GM10266 (cell line): ENCODE measurements around the gene CLIC4.
"Not testable (repeated sequence)": the region's sequence is repeated elsewhere in the genome, so short reads cannot be mapped to it uniquely, and the experiment has no call there.

Source experiments
- DNase-seq: peaks from one replicate; pipeline ENCODE4 v3.0.0; 2012; ENCODE audit errors: extremely low spot score
- TF ChIP-seq, protein P1 (sequence below): IDR thresholded peaks from 2 replicates; pipeline ENCODE4 v1.5.1; 2012; ENCODE audit warnings: mild to moderate bottlenecking, low read depth; ENCODE audit not compliant: control insufficient read depth, insufficient read depth; ENCODE audit errors: missing control alignments

The CLIC4 gene

DNA sequence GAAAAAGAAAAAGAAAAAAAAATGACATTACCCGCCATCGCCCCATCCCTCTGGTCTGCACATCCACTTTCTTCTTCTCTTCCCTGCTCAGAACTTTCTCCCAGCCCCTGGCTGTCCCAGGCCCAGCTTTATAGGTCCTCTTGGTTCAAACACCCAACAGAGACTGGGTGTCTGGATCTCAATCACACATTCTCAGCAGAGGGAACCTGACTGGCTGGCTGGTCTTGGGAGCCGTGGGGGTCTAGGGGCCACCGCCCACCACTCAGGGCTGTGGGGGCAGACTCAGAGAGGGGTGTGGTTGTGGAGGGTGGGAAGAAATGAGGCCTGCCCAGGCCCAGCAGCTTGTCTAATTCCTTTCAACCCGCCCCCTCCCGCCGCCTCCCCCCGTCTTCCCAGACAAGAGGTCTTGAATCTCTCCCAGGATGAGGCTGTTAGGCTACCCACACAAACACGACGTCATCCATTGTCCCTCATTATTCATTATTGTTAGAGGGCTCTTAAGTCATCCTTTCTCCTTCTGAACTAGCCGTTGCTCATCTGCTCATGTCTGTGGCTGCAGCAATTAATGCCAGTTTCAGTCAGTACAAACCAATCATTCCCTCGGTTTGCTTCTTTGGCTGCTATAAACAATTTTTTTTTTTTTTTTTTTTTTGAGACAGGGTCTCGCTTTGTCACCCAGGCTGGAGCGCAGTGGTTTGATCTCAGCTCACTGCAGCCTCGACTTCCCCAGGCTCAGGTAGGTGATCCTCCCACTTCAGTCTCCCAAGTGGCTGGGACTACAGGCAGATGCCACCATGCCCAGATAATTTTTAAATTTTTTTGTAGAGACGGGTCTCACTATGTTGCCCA lies 40.6 kb upstream of the CLIC4 start:
- DNase-seq, result no peak
- TF ChIP-seq, protein P1, sequence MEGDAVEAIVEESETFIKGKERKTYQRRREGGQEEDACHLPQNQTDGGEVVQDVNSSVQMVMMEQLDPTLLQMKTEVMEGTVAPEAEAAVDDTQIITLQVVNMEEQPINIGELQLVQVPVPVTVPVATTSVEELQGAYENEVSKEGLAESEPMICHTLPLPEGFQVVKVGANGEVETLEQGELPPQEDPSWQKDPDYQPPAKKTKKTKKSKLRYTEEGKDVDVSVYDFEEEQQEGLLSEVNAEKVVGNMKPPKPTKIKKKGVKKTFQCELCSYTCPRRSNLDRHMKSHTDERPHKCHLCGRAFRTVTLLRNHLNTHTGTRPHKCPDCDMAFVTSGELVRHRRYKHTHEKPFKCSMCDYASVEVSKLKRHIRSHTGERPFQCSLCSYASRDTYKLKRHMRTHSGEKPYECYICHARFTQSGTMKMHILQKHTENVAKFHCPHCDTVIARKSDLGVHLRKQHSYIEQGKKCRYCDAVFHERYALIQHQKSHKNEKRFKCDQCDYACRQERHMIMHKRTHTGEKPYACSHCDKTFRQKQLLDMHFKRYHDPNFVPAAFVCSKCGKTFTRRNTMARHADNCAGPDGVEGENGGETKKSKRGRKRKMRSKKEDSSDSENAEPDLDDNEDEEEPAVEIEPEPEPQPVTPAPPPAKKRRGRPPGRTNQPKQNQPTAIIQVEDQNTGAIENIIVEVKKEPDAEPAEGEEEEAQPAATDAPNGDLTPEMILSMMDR, result no peak

DNA sequence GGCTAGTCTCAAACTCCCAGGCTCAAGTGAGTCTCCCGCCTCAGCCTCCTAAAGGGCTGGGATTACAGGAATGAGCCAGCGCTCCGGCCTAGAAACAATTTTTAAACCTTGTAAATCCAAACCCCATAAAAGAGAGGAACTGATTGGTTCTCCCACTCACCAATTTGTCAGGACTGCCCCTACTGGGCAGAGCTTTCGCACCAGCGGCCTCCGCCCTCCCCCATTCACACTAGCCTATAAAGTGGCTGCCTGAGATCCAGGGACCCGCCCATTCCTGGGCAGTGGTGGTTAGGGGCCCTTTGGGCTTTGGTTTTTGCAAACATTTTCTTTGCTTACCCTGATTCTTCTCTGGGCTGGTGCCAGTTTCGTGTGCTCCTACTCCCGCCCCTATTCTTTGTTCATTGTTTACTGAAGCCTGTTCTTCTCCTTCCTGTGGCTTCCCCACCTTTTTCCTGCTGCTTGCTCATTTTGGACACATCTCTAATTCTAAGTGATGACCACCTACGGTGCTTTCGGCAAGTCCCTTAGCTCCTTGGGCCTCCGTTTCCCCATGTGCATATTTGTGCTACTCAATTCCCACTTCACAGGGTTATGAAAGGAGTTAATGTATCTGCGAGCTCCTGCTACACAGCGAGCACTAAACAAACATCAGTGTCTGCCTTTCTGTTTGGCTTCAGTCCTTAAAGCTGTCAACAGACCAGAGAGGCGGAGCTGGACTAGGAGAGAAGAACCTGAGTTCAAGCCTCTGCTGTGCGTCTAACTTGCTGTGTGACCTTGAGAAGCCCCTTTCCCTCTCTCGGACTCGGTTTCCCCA lies 39.8 kb upstream of the CLIC4 start:
- TF ChIP-seq, protein P1, result no peak
- DNase-seq, result no peak

DNA sequence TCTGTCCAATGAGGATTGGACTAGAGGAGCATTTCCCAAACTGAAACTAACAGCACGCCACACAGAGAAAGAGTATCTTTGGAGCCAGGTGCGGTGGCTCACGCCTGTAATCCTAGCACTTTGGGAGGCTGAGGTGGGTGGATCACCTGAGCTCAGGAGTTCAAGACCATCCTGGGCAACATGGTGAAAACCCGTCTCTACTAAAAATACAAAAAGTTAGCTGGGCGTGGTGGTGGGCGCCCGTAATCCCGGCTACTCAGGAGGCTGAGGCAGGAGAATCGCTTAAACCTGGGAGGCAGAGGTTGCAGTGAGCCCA lies 39.2 kb upstream of the CLIC4 start:
- DNase-seq, result not testable (repeated sequence)

DNA sequence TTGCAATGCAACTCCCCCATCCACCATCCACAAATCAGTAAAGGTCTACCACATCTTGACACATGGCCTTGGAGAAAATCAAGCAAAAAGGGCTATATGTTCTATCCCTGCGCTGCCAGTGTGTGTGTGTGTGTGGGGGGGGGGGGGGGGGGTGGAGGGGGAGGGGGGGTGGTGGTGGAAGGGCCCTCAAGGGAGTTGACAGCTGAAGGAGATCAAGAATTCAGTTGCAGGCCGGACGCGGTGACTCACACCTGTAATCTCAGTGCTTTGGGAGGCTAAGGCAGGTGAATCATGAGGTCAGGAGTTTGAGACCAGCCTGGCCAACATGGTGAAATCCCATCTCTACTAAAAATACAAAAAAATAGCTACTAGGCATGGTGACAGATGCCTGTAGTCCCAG lies 37.6 kb upstream of the CLIC4 start:
- DNase-seq, result no peak
- TF ChIP-seq, protein P1, result no peak

DNA sequence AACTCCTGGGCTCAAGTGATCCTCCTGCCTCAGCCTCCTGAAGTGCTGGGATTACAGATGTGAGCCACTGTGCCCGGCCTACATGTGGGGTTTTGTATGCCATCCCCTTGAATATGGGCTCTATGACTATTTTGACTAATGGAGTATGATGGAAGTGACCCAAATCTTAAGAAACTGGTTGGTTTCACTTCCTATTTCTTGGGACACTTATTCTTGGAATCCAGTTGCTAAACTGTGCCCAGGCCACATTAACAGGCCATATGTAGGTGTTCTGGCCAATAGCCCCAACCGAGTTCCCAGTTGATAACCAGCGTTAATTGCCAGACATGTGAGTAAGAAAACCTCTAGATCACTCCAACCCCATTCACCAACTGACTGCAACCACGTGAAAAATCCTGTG lies 36.3 kb upstream of the CLIC4 start:
- TF ChIP-seq, protein P1, result no peak
- no peak for DNase-seq

DNA sequence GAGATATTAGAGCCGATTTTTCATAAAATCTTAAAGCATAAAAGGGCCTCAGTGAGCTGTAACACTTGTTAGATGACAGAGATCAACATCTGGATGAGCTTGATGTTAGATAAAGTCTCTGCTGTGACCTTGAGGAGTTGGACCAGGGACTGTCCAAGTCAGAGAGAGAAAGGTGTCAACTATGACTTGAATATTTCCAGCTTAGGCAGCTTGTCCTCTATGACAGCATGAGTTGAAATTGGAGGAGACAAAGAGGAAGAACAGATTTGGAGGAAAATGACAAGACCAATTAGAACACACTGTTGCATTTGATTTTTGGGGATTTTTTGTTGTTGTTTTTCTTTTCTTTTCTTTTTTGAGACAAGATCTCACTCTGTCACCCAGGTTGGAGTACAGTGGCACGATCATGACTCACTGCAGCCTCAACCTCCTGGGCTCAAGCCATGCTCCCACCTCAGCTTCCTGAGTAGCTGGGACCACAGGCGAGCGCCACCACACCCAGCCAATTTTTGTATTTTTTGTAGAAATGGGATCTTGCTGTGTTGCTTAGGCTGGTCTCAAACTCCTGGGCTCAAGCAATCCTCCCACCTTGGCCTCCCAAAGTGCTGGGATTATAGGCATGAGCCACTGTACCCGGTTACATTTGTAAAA lies 35.3 kb upstream of the CLIC4 start:
- TF ChIP-seq, protein P1, result no peak
- no peak for DNase-seq

DNA sequence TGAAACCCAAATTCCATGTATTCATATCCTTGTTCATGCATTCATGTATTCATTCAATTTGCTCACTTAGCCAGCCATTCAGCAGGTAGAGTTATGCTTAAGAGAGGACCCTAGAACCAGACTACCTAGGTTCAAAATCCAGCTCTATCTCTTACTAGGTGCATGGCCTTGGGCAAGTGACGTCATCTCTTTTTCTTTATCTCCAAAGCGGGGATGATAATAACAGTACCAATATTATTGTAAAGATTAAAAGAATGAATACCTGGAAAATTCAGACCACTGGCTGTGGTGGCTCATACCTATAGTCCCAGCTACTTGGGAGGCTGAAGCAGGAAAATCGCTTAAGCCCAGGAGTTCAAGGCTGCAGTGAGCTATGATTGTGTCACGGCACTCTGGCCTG lies 33.9 kb upstream of the CLIC4 start:
- TF ChIP-seq, protein P1, result no peak
- DNase-seq, result no peak
